ENCODE data around the gene MIEN1. TPM values are rescaled to one million over a fixed set of nuclear protein-coding genes. Genes with fewer than 3 reads are reported as not detected.

Gene MIEN1
- total and polyA plus RNA-seq, 4 donors: 20.8 to 136 (median 58.3) TPM

DNA sequence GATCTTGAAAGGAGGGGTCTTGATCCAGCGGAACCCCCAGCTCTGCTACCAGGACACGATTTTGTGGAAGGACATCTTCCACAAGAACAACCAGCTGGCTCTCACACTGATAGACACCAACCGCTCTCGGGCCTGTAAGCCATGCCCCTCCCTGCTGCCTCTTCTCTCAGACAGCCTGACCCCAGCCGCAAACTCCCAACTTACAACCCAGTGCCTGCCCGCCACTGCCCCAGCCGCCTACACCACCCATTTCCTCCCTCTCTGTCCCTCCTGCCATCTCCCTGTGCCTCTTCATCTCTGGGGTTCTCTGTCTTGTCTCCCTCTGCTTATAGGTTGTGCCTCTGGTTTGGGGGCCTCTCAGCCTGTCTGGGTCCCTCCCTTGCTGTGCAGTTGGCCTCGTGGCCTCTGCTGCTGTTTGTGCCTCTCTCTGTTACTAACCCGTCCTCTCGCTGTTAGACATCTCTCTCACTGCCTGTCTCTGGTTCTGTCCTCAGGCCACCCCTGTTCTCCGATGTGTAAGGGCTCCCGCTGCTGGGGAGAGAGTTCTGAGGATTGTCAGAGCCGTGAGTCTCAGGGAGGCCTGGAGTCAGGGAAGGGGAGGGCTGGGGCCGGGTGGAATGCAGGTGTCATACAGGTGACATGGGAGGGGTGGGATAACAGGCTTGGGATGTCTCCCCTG lies 20.9 kb downstream of the MIEN1 start:
- TF ChIP-seq, protein P1, sequence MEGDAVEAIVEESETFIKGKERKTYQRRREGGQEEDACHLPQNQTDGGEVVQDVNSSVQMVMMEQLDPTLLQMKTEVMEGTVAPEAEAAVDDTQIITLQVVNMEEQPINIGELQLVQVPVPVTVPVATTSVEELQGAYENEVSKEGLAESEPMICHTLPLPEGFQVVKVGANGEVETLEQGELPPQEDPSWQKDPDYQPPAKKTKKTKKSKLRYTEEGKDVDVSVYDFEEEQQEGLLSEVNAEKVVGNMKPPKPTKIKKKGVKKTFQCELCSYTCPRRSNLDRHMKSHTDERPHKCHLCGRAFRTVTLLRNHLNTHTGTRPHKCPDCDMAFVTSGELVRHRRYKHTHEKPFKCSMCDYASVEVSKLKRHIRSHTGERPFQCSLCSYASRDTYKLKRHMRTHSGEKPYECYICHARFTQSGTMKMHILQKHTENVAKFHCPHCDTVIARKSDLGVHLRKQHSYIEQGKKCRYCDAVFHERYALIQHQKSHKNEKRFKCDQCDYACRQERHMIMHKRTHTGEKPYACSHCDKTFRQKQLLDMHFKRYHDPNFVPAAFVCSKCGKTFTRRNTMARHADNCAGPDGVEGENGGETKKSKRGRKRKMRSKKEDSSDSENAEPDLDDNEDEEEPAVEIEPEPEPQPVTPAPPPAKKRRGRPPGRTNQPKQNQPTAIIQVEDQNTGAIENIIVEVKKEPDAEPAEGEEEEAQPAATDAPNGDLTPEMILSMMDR (IDR thresholded peaks at IDR 0.05; ENCODE audit: control extremely low read depth, extremely low read depth): no peak
- H3K9me3 ChIP-seq (ENCODE audit: control insufficient read depth in 4 of 4, insufficient read depth in 3 of 4, low read length in 3 of 4): no peaks in the 10 kb centered on the region
- peaks cover 0 to 36% (median 27%) of the 10 kb centered on the region in 4 donors for H3K36me3 ChIP-seq (ENCODE audit: control insufficient read depth in 4 of 4, insufficient read depth in 4 of 4, low read length in 4 of 4)
- DNase-seq (no peak), ATAC-seq (ENCODE audit: insufficient read depth, low FRiP score) (no peak)
- no peak overlapping the region for H3K4me3 ChIP-seq
- H3K27me3 ChIP-seq (ENCODE audit: control insufficient read depth in 3 of 3, insufficient read depth in 3 of 3, low read length in 2 of 3): no peaks in the 10 kb centered on the region
- no peak overlapping the region for H3K27ac ChIP-seq (ENCODE audit: low read depth in 1 of 2, low read length in 1 of 2)
- H3K4me1 ChIP-seq (ENCODE audit: control insufficient read depth in 5 of 5, insufficient read depth in 5 of 5, low read length in 5 of 5): peaks cover 0 to 22% (median 11%) of the 10 kb centered on the region in 5 donors
- WGBS, 2 donors: 87 to 92% methylated on average over 14 of the region's 14 CpGs
- no peak overlapping the region for H3K9ac ChIP-seq (ENCODE audit: insufficient read depth in 1 of 2, low read length in 2 of 2)

DNA sequence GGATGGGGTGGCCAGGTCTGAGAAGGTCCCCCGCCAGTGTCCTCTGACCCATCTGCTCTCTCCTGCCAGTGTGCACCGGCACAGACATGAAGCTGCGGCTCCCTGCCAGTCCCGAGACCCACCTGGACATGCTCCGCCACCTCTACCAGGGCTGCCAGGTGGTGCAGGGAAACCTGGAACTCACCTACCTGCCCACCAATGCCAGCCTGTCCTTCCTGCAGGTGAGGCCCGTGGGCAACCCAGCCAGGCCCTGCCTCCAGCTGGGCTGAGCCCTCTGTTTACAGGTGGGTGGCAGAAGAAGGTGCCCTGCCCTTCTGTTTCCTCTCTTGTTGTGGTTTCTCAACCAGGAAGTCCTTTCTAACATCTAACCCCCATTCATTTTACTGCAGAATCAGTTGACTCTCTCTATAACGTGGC lies 23.4 kb downstream of the MIEN1 start:
- H3K9ac ChIP-seq (ENCODE audit: insufficient read depth in 1 of 2, low read length in 2 of 2): no peak overlapping the region

DNA sequence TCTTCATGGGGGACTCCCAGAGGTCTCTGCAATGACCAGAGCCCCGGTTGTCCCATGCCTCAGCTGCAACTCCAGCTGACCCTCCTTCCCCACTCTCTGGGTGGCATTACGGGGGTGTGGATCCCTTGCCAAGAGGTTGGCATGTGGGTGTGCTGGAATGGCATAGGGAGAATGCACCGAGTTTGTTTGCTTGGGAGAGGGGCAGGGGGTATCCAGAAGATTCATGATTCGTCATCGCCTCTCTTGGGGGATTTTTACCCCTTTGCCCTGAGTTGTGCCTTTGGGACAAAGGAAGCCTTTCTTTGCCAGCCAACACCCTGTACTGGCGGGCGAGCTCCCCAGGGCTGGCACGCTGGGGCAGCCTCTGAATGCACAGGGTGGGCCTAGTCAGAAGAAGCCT lies 23.9 kb downstream of the MIEN1 start:
- ATAC-seq (ENCODE audit: insufficient read depth, low FRiP score): no peak
- no peaks in the 10 kb centered on the region for H3K27me3 ChIP-seq (ENCODE audit: control insufficient read depth in 3 of 3, insufficient read depth in 3 of 3, low read length in 2 of 3)
- H3K4me3 ChIP-seq: no peak overlapping the region
- WGBS, 2 donors: 74 to 82% methylated on average over 8 of the region's 8 CpGs
- peak overlapping the region in 1 of 2 donors; percentile 85 for H3K27ac ChIP-seq (ENCODE audit: low read depth in 1 of 2, low read length in 1 of 2)
- peaks cover 3 to 47% (median 20%) of the 10 kb centered on the region in 5 donors for H3K4me1 ChIP-seq (ENCODE audit: control insufficient read depth in 5 of 5, insufficient read depth in 5 of 5, low read length in 5 of 5)
- H3K36me3 ChIP-seq (ENCODE audit: control insufficient read depth in 4 of 4, insufficient read depth in 4 of 4, low read length in 4 of 4): peaks cover 0 to 30% (median 18%) of the 10 kb centered on the region in 4 donors
- TF ChIP-seq, protein P1 (IDR thresholded peaks at IDR 0.05; ENCODE audit: control extremely low read depth, extremely low read depth): no peak
- DNase-seq: no peak
- no peaks in the 10 kb centered on the region for H3K9me3 ChIP-seq (ENCODE audit: control insufficient read depth in 4 of 4, insufficient read depth in 3 of 4, low read length in 3 of 4)
- H3K9ac ChIP-seq (ENCODE audit: insufficient read depth in 1 of 2, low read length in 2 of 2): no peak overlapping the region

More for the DNA sequence above, 23.4 kb downstream of the MIEN1 start:
- H3K4me3 ChIP-seq: no peak overlapping the region
- H3K27ac ChIP-seq (ENCODE audit: low read depth in 1 of 2, low read length in 1 of 2): peak overlapping the region in 1 of 2 donors; percentile 85
- TF ChIP-seq, protein P1 (IDR thresholded peaks at IDR 0.05; ENCODE audit: control extremely low read depth, extremely low read depth): no peak
- 76 to 79% methylated on average over 7 of the region's 7 CpGs for WGBS, 2 donors
- ATAC-seq (ENCODE audit: insufficient read depth, low FRiP score) (no peak), DNase-seq (no peak)
- no peaks in the 10 kb centered on the region for H3K27me3 ChIP-seq (ENCODE audit: control insufficient read depth in 3 of 3, insufficient read depth in 3 of 3, low read length in 2 of 3)
- H3K36me3 ChIP-seq (ENCODE audit: control insufficient read depth in 4 of 4, insufficient read depth in 4 of 4, low read length in 4 of 4): peaks cover 0 to 35% (median 23%) of the 10 kb centered on the region in 4 donors
- H3K9me3 ChIP-seq (ENCODE audit: control insufficient read depth in 4 of 4, insufficient read depth in 3 of 4, low read length in 3 of 4): no peaks in the 10 kb centered on the region
- peaks cover 3 to 41% (median 16%) of the 10 kb centered on the region in 5 donors for H3K4me1 ChIP-seq (ENCODE audit: control insufficient read depth in 5 of 5, insufficient read depth in 5 of 5, low read length in 5 of 5)
